Measurements from ENCODE around the gene MAPRE3. TPM values are rescaled to one million over a fixed set of nuclear protein-coding genes. Genes with fewer than 3 reads are reported as not detected.
A peak's percentile ranks its signal among the peaks of the same experiment; 100 is the strongest.

The MAPRE3 gene
- total and polyA plus RNA-seq, 4 experiments from 2014 or later, result 1.3 to 3.6 (median 2.9) TPM

DNA sequence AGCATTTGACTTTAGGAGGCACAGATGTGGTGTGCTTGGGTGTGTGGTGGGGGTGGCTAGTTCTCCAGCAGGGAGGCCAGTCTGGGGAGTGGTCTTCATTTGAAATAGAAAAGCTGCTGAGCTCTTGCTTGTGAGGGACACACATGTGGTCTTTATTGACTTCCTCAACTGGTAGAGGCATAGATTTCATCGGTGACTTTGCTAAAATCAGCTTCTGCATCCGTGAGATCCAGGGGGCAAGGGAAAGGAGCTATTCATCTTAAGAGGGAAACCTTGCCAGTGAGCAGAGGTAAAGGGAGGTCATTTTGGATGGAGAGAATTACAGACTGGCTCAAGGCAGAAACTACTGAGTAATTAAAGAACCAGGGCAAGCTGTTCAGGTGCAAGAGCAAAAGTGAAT is 4.7 kb downstream of the MAPRE3 start:
- Mint-ChIP-seq H3K27ac (peak overlapping the region in 1 of 7 donors; percentile 53), H3K9me3 (no peaks in the 10 kb centered on the region), H3K27me3 (no peaks in the 10 kb centered on the region), H3K4me1 (peaks cover 4 to 13% (median 9%) of the 10 kb centered on the region in 4 donors), H3K36me3 (no peaks in the 10 kb centered on the region), H3K4me3 (no peak overlapping the region)
- POLR2A ChIA-PET (ENCODE audit: partially characterized antibody), result no interaction called here
- Histone ChIP-seq H3K36me3 (ENCODE audit: insufficient read depth, low read length) (no peaks in the 10 kb centered on the region), H3K9me3 (ENCODE audit: control insufficient read depth in 1 of 2, low read length in 2 of 2) (no peaks in the 10 kb centered on the region), H3K4me1 (ENCODE audit: insufficient read depth, low read length) (peaks cover 8% of the 10 kb centered on the region), H3K27ac (ENCODE audit: low read depth, low read length) (no peak overlapping the region), H3K4me3 (ENCODE audit: low read length in 2 of 2) (no peak overlapping the region), H3K27me3 (ENCODE audit: insufficient read depth, low read length) (no peaks in the 10 kb centered on the region)
- intact Hi-C loops (cut with micrococcal nuclease), result no loop called here
- no peak for DNase-seq
- CTCF ChIA-PET (ENCODE audit: partially characterized antibody), result interaction anchor here (1.0 to 1.5 kb wide), 3 partner anchors 10 to 328 kb away, joined by 3 to 9 read pairs (median 6); no protein-coding TSS in a partner anchor

DNA sequence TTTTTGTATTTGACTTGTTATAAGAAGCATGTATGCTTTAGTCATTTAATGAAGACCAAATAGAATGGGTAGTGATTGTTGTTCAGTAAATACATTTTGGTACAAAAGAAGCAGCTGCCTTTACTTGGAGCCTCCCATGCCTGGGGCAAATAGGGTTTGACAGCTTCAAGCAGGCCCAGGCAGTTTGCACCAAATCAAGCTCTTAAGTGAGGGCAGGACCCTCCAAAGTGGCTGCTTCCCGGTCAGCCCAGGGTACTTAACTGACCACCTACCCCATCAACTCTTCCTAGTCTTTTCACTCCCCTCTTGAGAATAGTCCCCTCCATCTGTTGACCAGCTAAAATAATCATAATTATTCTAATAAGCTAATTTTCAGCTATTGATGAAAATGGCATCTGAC is 5.2 kb downstream of the MAPRE3 start:
- DNase-seq, result no peak
- H3K4me3 ChIP-seq (ENCODE audit: low read length in 2 of 2), result no peak overlapping the region
- H3K27me3 Mint-ChIP-seq, result no peaks in the 10 kb centered on the region
- H3K9me3 ChIP-seq (ENCODE audit: control insufficient read depth in 1 of 2, low read length in 2 of 2), result no peaks in the 10 kb centered on the region
- H3K36me3 ChIP-seq (ENCODE audit: insufficient read depth, low read length), result no peaks in the 10 kb centered on the region
- H3K4me3 Mint-ChIP-seq, result no peak overlapping the region
- H3K4me1 Mint-ChIP-seq, result peaks cover 4 to 11% (median 8%) of the 10 kb centered on the region in 4 donors
- no peaks in the 10 kb centered on the region for H3K36me3 Mint-ChIP-seq
- peak overlapping the region in 1 of 7 donors; percentile 46 for H3K27ac Mint-ChIP-seq
- peaks cover 7% of the 10 kb centered on the region for H3K4me1 ChIP-seq (ENCODE audit: insufficient read depth, low read length)
- intact Hi-C loops (cut with micrococcal nuclease), result no loop called here
- POLR2A ChIA-PET (ENCODE audit: partially characterized antibody), result no interaction called here
- H3K9me3 Mint-ChIP-seq, result no peaks in the 10 kb centered on the region
- CTCF ChIA-PET (ENCODE audit: partially characterized antibody), result interaction anchor here (0.6 to 1.5 kb wide), 4 partner anchors 10 to 327 kb away, joined by 3 to 9 read pairs (median 4); no protein-coding TSS in a partner anchor
- H3K27ac ChIP-seq (ENCODE audit: low read depth, low read length), result no peak overlapping the region
- no peaks in the 10 kb centered on the region for H3K27me3 ChIP-seq (ENCODE audit: insufficient read depth, low read length)

DNA sequence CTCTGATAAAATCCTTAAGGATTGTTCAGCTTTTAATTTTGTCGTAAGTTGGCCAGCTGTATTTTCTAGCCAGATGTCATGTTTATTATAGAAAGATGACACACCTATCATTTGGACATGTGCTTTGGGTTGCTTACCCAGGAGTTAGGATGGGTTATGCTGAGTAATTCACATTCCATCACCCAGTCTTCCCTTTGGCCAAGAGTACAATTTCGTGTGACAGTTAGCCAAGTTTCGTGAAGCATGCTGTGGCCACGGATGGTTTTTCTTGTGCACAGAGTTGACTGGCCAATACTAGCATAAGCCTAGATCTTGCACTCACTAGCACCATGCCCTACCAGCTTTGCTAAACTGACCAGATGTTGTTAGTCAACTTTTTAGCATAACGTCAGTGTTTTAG is 5.8 kb downstream of the MAPRE3 start:
- Histone ChIP-seq H3K4me1 (ENCODE audit: insufficient read depth, low read length) (peaks cover 3% of the 10 kb centered on the region), H3K27me3 (ENCODE audit: insufficient read depth, low read length) (no peaks in the 10 kb centered on the region), H3K36me3 (ENCODE audit: insufficient read depth, low read length) (no peaks in the 10 kb centered on the region), H3K27ac (ENCODE audit: low read depth, low read length) (no peak overlapping the region), H3K9me3 (ENCODE audit: control insufficient read depth in 1 of 2, low read length in 2 of 2) (no peaks in the 10 kb centered on the region), H3K4me3 (ENCODE audit: low read length in 2 of 2) (no peak overlapping the region)
- ChIA-PET CTCF (ENCODE audit: partially characterized antibody) (interaction anchor here (0.6 to 1.5 kb wide), 3 partner anchors 14 to 327 kb away, joined by 3 to 9 read pairs (median 6); no protein-coding TSS in a partner anchor), POLR2A (ENCODE audit: partially characterized antibody) (no interaction called here)
- Mint-ChIP-seq H3K36me3 (no peaks in the 10 kb centered on the region), H3K27me3 (no peaks in the 10 kb centered on the region), H3K4me3 (no peak overlapping the region), H3K9me3 (no peaks in the 10 kb centered on the region), H3K4me1 (peaks cover under 1 to 7% (median 5%) of the 10 kb centered on the region in 4 donors), H3K27ac (no peak overlapping the region)
- intact Hi-C loops (cut with micrococcal nuclease), result no loop called here
- DNase-seq, result no peak

DNA sequence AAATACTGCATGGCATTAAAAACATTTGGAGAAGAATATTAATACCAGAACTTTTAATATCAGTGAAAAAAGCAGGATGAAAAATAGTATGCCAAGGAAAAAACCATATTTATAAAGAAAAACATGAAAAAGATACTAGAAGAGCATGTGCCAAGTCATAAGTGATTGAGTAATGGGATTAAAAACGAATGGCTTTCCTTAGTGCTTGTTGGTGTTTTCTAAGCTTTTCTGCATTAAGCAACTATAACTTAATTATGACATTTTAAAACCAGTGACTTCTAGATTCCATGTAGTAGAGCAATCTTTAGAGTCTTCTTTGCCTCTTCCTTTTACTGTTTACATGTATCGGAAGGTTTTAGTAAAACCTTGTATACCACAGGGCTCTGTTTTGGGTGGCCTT is 6.6 kb downstream of the MAPRE3 start:
- H3K4me3 Mint-ChIP-seq, result no peak overlapping the region
- H3K9me3 Mint-ChIP-seq, result no peaks in the 10 kb centered on the region
- no peaks in the 10 kb centered on the region for H3K27me3 ChIP-seq (ENCODE audit: insufficient read depth, low read length)
- no peaks in the 10 kb centered on the region for H3K4me1 ChIP-seq (ENCODE audit: insufficient read depth, low read length)
- H3K4me3 ChIP-seq (ENCODE audit: low read length in 2 of 2), result no peak overlapping the region
- ChIA-PET POLR2A (ENCODE audit: partially characterized antibody) (no interaction called here), CTCF (ENCODE audit: partially characterized antibody) (interaction anchor here (1.1 to 3.3 kb wide), 3 partner anchors 15 to 214 kb away, joined by 3 to 13 read pairs (median 4); no protein-coding TSS in a partner anchor)
- H3K27me3 Mint-ChIP-seq, result no peaks in the 10 kb centered on the region
- no peaks in the 10 kb centered on the region for H3K36me3 ChIP-seq (ENCODE audit: insufficient read depth, low read length)
- intact Hi-C loops (cut with micrococcal nuclease), result no loop called here
- H3K27ac Mint-ChIP-seq, result no peak overlapping the region
- DNase-seq, result no peak
- H3K36me3 Mint-ChIP-seq, result no peaks in the 10 kb centered on the region
- no peaks in the 10 kb centered on the region for H3K9me3 ChIP-seq (ENCODE audit: control insufficient read depth in 1 of 2, low read length in 2 of 2)
- H3K4me1 Mint-ChIP-seq, result peaks cover 0 to 2% (median 1%) of the 10 kb centered on the region in 4 donors
- H3K27ac ChIP-seq (ENCODE audit: low read depth, low read length), result no peak overlapping the region

DNA sequence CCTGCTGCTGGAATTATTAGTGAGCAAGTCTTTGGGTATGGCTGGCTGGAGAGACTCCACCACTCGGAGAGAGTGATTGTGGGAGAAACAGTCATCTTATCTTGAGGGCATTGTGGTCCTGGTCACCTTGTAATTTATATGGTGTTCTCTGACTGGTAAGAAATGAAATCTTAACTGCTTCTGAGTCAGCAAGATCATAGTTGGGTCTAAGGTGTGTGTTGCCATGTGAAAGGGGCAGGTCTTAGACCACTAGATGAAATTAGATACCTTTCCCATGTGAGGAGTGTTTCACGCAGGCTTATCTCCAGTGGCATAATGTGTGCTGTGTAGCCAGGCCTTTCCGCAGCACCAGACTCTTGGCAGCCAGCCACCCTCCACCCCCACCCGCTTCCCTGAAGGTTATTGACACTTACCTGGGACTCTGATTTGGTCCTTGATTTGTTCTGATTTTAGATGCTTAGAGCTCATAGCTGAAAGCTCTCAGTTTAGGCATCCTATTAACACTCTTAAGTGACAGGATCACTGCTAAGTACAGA is 7.7 kb downstream of the MAPRE3 start:
- Mint-ChIP-seq H3K9me3 (no peaks in the 10 kb centered on the region), H3K4me1 (peaks cover 0 to 4% (median under 1%) of the 10 kb centered on the region in 4 donors), H3K36me3 (no peaks in the 10 kb centered on the region), H3K27me3 (no peaks in the 10 kb centered on the region), H3K27ac (peak overlapping the region in 1 of 7 donors; percentile 38), H3K4me3 (no peak overlapping the region)
- Histone ChIP-seq H3K36me3 (ENCODE audit: insufficient read depth, low read length) (no peaks in the 10 kb centered on the region), H3K9me3 (ENCODE audit: control insufficient read depth in 1 of 2, low read length in 2 of 2) (no peaks in the 10 kb centered on the region), H3K4me3 (ENCODE audit: low read length in 2 of 2) (no peak overlapping the region), H3K27me3 (ENCODE audit: insufficient read depth, low read length) (no peaks in the 10 kb centered on the region), H3K4me1 (ENCODE audit: insufficient read depth, low read length) (no peaks in the 10 kb centered on the region), H3K27ac (ENCODE audit: low read depth, low read length) (no peak overlapping the region)
- no peak for DNase-seq
- intact Hi-C loops (cut with micrococcal nuclease), result no loop called here
- ChIA-PET POLR2A (ENCODE audit: partially characterized antibody) (no interaction called here), CTCF (ENCODE audit: partially characterized antibody) (interaction anchor here (0.6 to 3.3 kb wide), 5 partner anchors 16 to 288 kb away, joined by 3 to 13 read pairs (median 3); no protein-coding TSS in a partner anchor)

DNA sequence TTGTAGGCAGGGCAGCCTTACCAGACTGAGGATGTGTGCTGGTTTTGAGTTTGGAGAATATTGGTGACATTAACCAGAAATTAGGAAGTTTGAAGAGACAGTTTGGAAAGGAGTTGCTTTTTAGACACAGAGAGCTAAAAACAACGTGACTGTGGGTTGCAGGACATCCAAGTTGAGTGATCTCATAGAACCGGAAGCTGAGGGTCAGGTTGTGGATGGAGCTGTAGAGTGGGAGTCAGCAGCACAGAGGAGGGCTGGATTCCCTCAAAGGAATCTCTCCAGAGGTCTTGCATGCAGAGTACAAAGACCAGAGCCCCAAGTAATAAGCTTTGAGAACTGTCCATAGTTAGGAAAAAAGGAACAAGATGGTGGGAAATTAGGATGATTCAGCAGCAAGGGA is 9.3 kb downstream of the MAPRE3 start:
- H3K36me3 ChIP-seq (ENCODE audit: insufficient read depth, low read length), result no peaks in the 10 kb centered on the region
- intact Hi-C loops (cut with micrococcal nuclease), result no loop called here
- no peak overlapping the region for H3K4me3 ChIP-seq (ENCODE audit: low read length in 2 of 2)
- Mint-ChIP-seq H3K9me3 (no peaks in the 10 kb centered on the region), H3K27me3 (no peaks in the 10 kb centered on the region), H3K36me3 (no peaks in the 10 kb centered on the region), H3K27ac (no peak overlapping the region), H3K4me3 (no peak overlapping the region), H3K4me1 (peaks cover 0 to 4% (median under 1%) of the 10 kb centered on the region in 4 donors)
- POLR2A ChIA-PET (ENCODE audit: partially characterized antibody), result no interaction called here
- no peak for DNase-seq
- H3K9me3 ChIP-seq (ENCODE audit: control insufficient read depth in 1 of 2, low read length in 2 of 2), result no peaks in the 10 kb centered on the region
- no peaks in the 10 kb centered on the region for H3K27me3 ChIP-seq (ENCODE audit: insufficient read depth, low read length)
- H3K4me1 ChIP-seq (ENCODE audit: insufficient read depth, low read length), result no peaks in the 10 kb centered on the region
- no peak overlapping the region for H3K27ac ChIP-seq (ENCODE audit: low read depth, low read length)
- CTCF ChIA-PET (ENCODE audit: partially characterized antibody), result interaction anchor here (3.3 kb wide), 1 partner anchor 18 kb away, joined by 13 read pairs; no protein-coding TSS in a partner anchor

DNA sequence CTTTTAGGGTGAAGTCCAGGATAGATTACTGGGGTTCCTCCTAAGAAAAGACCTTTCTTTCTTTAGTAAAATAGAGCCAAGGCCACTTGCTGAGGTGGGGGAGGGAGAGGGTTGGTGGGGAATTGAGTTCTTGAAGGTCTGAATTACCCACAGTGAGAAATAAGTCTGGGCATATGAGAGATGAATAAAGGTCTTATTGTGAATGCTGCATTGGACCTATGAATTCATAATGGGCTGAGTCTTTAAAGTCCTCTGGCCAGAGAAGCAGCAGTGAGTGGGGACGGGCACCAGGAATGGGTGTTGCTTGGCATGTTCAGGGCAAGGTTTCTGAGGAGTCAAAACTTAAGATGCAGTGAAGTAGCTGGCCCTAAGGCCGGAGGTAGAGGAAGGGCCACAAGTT is 10.5 kb downstream of the MAPRE3 start:
- Histone ChIP-seq H3K27ac (ENCODE audit: low read depth, low read length) (no peak overlapping the region), H3K4me1 (ENCODE audit: insufficient read depth, low read length) (no peaks in the 10 kb centered on the region), H3K9me3 (ENCODE audit: control insufficient read depth in 1 of 2, low read length in 2 of 2) (no peaks in the 10 kb centered on the region), H3K4me3 (ENCODE audit: low read length in 2 of 2) (no peak overlapping the region), H3K36me3 (ENCODE audit: insufficient read depth, low read length) (no peaks in the 10 kb centered on the region), H3K27me3 (ENCODE audit: insufficient read depth, low read length) (no peaks in the 10 kb centered on the region)
- Mint-ChIP-seq H3K27me3 (no peaks in the 10 kb centered on the region), H3K36me3 (no peaks in the 10 kb centered on the region), H3K27ac (peak overlapping the region in 2 of 7 donors; percentile 55 to 57), H3K9me3 (no peaks in the 10 kb centered on the region), H3K4me1 (peaks cover 0 to 4% (median under 1%) of the 10 kb centered on the region in 4 donors), H3K4me3 (no peak overlapping the region)
- no peak for DNase-seq
- CTCF ChIA-PET (ENCODE audit: partially characterized antibody), result no interaction called here
- POLR2A ChIA-PET (ENCODE audit: partially characterized antibody), result no interaction called here
- intact Hi-C loops (cut with micrococcal nuclease), result no loop called here

Measured in CD4-positive, alpha-beta memory T cell (primary cell).